GM21360 (cell line): ENCODE data around the gene ANKFN1.

Source experiments
- ATAC-seq: cut with Tn5 transposase; IDR thresholded peaks from one replicate; pipeline ENCODE4 v1.9.1; 2021; ENCODE audit warnings: mild to moderate bottlenecking, moderate library complexity; ENCODE audit not compliant: unreplicated experiment

Gene ANKFN1

DNA sequence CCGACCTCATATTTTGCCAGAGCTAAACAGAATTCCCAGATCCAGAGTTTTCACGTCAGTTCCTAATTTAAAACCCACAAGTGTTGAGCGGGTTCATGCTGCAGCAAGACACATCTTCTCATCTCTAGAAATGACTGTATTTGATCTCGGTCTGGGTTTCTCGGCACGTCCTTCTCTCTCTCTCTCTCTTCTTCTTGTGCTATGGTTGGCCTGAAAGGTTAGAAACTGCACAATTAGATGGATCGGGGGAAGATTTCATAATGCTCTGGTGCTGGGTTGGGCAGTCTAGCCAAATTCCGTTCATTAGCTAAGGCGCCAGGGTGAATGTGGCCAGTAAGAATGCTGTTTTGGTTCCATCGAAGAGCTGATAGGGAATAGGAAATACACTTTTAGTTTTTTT is 281.3 kb downstream of the ANKFN1 start:
- no peak for ATAC-seq

DNA sequence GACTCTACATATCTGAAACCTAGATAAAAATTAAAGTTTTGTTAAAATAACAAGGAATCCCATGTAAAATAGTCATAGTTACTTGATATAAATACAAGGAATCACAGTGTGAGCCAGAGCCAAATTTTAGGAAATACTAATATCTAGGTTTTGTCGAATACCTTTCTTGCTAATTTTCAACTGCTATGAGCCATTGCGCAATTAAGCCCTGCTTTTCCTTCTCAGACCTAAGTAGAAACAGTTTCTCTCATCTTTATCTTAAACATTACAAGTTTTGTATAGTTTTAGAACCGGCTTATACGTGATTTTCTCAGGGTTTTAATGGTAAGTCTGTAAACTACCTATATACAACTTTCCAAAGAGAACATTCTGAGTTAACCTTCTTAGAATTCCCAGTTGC is 282.9 kb downstream of the ANKFN1 start:
- no peak for ATAC-seq

DNA sequence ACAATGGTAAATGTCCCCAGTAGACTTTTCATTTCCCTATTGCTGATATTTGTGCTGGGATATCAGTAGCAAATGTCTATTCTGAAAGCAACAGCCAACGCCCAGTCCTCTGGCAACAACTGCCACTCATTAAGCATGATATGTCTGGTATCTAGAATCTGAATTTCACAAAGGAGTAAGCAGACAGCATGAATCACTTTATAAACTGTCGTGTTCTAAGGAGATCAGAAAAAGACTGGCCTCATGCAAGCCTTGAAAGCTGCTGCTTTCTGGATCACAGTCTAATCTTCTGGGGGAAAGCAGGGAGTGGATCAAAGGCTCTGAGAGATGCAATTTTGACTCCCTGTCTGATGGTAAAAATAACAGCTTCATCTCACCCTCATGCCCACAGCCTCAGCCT is 287.1 kb downstream of the ANKFN1 start:
- no peak for ATAC-seq

DNA sequence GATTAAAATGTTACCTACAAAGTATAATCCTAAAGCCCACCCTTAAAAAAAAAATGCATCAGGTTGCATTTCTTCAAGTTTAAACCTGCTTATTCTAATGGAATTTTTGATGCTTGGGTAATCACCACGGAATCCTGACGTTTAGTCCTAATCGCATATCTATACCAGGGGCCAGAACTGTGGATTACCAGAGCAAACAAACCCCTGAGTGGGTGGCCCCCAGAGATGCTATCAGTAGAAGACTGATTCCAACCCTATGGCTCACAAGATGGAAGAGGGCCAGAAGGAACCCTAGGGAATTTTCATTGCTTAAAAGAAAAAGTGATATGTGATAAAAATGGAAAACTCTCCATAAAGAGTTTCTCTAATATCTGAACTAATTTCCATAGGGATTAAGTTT is 288.0 kb downstream of the ANKFN1 start:
- ATAC-seq, result no peak

DNA sequence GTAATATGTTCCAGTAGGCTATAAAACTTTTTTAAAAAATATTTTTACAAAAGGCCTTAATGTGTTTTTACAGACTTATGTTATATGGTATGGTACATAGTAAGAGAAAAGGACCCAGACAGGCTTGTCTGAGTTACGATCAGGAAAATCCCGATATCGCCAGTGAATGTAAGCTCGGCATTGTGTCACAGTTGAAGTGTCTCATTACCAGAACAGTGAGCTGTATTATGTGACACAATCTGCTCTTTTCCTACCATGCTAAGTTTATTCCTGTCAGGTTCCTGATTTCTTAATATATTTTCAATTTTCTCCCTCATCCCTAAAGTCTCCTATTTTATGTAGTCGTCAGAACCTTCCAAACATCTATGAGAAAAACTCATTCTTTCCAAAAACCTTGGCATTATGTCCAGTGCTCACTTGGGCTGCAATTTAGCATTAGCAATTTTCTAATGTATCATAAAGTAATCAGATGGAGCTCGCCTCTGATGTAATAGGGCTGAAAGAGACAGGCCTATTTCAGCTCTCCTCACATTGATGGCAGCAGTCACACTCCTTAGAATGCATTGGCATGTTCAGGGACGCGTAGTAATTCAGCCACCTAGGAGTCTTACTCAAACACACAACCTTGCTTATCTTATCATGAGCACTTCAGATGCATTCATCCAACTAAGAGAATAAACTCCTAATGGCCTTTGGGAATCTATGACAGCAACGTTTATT is 292.6 kb downstream of the ANKFN1 start:
- ATAC-seq, result no peak

DNA sequence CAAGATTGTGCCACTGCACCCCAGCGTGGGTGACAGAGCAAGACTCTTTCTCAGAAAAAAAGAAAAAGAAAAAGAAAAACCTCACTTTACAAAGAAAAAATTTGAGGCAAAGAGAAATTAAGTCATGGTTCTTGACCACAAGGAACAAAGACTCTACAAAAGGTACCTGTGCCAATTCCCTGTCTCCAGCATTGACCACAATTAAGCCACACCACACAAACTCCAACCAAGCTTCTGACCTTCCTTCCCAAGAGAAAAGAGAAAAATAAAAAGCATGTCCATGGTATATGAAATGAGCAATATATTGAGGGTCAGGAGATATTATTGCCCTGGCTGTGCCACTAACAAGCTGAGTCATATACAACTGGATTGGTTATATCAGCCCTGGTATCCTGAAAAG is 293.9 kb downstream of the ANKFN1 start:
- no peak for ATAC-seq

DNA sequence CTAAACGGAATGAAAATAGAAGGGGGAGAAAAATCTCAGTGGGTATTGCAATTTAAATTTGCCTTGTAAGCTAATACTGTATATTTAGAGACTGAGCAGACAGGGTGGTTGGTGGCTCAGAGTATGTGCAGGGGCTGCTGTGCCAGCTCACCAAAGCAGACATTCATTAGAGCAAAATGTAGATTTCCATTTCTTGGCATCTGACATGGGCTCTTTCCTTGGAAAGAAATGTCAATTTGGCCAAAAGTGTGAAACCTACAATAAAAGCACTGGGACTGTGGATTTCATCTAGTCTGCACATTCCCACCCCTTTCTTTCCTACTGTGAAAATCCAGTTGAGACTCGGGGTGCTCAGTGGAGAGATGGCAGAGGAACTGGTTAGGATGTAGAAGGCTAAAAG is 295.1 kb downstream of the ANKFN1 start:
- ATAC-seq, result no peak

DNA sequence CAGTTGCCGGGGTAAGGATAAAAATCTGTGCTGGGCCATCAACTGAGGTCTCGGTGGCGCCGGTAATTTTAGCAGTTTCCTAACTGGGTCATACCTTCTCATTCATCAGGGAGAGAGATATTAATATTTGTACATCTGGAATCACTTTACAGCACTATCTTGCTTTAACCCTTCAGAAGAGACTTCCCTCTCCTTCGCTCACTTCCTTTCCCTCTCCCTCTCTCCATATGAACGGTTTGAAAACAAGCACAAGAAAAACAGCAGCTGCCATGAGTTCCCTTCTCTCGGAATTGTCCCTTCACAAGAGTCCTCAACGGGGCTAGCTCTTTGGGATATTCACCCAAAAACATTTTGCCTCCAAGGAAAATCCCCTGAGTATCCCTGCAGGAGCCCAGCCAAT is 295.9 kb downstream of the ANKFN1 start:
- ATAC-seq, result no peak

DNA sequence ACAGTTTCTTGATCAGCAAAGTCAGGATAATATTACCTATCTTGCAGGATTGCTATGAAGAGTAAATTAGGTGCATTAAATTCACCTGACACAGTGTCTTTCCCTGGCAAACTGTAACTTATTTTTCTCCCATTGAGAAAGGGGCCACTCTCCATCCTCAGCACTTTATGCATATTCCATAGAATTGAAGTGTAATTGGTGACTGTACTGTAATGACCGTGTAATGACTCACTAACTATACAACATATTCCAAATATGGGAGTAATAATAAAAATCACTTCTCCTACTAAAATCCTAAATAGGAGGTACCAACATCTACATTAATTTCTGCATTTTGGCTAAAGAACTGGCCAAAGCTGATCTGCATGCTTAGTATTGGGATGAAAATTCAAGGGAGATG is 298.4 kb downstream of the ANKFN1 start:
- ATAC-seq, result no peak

DNA sequence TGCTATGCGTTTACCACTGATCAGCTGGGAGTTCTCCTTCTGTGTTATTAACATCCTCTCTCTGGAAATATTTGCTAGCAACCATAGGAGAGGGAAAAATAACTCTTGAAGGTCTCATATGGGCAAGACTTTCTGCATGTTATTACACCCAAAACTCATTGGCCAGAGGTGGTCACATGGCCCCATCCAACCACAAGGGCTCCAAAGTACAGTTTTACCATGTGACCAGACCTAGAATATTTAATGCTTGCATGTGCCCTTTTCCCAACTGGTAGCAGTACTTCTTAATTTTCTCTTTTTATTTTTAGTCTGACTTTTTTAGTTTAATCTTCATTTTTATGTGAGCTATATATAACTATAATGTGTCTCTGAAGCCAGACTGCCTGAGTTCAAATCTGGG is 299.2 kb downstream of the ANKFN1 start:
- ATAC-seq, result no peak

DNA sequence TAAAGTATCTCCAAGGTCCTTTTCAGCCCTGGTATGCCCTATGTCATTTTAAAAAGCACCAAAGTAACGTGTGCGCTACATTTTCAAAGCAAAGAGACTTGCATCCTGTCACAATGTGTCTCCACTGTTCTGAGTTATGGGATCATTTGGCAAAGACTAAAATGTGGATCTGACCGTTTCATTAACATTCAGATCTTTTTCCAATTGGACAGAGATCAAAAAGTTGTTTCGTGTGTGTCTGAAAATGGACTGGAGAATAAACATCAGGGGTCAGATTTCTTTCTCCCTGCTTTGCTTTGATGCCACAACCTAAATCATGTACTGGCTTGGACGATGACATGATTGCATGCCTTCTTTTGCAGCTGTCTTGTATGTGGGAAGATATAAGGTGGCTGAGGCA is 304.2 kb downstream of the ANKFN1 start:
- ATAC-seq, result no peak

DNA sequence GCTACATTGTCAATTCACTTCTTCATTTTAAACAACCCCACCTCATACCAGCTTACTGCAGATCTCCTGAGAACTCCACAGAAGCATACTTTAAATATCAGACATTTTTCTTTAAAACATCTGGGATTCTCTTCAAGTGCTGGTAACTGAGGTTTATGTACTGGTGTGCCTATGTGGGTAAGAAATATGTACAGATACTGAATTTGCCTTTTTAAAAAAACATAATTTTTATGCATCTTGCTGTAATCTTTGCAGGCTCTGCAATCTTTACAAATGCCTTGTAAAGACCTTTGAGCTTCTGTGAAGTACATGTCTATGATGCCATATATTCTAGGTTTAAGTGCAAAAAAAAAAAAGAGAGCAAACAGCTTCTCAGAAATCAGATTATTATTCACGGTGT is 312.6 kb downstream of the ANKFN1 start:
- ATAC-seq, result no peak

DNA sequence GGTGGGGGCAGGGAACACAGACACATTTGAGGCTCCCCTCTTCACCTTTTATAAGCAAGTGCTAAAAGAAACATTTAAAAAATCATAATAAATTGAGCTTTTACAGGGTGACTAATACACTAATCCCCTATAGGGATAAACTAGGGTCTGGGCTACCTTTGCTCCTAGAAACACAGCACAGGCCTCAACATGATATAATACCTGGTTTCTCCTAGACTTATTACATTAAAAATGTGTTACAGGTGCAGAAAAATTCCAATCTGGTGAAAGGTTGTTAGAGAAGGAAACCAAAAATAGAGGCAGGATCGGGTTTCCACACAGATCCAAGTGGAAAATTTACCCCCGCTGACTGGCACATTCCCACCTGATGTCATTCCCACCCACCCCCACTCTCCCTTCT is 315.6 kb downstream of the ANKFN1 start:
- ATAC-seq, result no peak

DNA sequence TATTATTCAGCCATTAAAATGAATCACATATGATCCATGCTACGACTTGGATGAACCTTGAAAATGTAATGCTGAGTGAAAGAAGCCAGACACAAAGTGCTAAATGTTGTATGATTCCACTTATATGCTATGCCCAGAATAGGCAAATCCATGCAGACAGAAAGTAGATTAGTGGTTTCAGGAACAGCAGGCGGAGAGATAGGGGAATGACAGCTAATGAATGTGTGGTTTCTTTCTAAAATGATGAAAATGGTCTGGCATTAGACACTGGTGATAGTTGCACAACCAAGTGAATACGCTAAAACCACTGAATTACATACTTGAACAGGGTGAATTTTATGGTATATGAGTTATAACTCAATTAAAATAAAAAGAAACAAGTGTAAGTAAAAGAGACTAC is 318.4 kb downstream of the ANKFN1 start:
- no peak for ATAC-seq

DNA sequence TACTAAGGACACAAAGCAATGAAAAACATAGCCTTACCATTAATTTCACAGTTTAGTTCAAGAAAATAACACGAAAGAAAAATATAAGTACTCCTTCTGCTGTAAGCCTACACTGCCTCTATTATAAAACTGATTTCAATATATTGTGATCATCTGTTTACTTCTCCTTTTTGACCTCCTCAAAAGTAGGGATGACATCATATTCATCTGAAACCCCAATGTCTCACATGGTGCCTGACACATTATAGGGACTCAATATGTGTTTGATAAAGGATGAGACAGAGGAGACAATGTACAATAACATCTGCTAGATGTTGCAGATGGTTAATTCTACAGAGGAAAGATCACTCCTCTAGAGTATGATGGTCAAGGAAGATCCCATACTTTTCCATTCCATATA is 321.8 kb downstream of the ANKFN1 start:
- no peak for ATAC-seq

DNA sequence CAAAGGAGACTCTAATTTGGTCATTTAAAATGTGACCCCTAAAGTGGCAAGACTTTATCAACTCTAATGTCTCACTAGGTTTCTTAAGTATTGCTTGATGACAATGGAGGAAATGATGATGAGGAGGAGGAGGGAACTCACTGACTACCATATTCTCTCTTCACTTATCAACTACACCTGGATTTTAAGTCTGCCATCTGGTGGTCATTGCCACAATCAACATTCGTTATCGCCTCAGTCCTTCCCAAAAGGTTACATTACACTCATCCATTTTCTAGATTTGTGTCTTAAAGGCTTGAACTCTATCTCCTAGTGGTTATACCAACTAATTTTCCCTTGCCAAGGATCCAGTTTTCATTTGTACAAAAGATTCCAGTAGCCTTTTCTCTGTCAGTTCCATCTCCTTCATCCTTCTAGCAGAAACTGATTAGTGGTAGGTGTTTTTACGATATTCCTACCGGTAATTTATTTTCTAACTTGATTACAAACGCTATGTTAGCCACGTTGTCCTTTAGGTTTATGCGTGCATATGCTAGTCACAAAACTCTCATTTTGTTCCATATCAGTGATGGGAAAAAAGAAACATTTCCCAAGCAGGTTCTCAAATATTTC is 325.7 kb downstream of the ANKFN1 start:
- ATAC-seq, result no peak

DNA sequence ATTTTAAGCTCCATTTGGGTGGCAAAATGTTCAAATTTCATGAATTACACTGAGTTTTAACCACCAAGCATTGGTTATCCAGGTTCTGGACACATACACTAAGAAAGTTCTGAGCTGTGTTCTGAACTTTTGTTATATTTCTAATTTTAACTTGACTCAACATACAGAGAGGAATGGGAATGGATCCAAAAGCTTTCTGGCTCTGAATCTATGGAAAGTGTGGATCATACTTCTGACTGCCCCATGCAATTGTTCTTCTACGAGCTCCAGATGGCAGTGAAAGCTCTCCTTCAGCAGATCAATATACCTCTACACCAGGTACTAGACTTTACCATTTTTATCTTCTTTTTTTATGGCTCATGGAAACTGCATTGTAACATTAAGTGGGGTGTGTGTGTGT is 327.2 kb downstream of the ANKFN1 start:
- ATAC-seq, result no peak

DNA sequence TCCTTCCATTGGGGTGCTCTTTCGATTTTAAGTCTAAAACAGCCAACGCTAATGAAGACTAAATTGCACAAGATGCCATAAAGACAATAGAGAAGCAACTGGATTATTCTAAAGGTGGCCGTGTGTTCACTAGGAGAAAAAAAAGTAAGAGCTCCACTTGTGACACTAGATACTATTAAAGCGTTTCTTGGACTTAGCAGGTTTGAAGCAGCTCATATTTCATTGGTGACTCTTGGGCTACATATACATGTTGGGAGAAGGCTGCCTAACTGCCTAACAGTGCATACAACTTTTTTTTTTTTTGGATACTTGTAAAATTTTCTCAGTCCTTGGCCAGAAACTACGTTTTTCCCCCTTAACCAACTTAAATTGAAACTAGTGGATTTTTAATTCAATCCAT is 328.4 kb downstream of the ANKFN1 start:
- ATAC-seq, result no peak

DNA sequence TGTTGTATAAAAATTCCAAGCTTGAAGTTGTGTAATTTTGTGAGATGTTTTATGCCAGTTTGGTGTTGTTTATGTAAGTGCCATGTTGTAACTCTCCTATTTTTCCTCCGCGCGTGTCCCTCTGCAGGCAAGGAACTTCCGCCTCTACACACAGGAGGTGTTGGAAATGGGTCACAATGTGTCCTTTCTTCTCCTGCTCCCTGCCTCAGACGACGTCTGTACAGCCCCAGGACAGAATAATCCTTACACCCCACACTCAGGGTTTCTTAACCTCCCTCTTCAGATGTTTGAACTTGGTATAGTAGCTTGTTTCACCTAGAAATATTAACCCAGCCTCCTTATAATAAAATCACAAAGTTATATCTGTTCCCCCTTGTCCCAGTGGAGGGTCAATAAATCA is 329.0 kb downstream of the ANKFN1 start:
- no peak for ATAC-seq

DNA sequence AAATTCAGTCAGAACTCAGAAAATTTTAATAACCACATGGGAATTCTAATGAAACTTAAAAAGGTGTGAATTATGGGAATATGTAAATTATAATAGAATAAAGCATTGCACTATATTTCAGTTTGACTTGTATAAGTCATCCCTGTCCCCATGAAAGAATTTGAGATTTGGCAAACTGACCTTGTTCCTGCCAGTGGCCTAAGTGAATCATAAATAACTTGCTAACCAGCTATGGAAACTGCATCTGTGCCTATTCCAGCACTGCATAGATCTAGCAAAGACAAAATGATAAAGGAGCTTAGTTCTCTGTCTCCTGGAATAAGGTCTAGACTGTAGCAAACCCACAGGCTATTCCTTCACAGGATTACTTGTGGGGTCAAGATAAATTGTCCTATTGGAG is 333.5 kb downstream of the ANKFN1 start:
- no peak for ATAC-seq

DNA sequence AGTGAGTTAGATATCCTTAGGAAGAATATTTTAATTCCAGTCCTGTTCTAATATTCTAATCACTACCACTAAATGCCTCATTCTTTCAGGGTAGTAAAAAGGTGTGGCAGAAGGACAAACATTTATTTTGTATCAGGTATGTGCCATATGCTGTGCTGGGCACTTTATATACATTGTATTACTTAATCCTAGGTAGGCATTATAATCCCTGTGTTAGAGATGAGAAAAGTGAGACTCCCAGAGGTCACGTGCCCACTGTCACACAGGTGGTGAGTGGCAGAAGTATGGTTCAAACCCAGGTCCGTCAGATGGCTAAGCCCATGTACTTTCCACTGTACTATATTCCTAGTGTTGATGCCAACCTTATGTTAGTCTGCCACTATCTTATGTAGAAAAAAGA is 335.5 kb downstream of the ANKFN1 start:
- no peak for ATAC-seq

DNA sequence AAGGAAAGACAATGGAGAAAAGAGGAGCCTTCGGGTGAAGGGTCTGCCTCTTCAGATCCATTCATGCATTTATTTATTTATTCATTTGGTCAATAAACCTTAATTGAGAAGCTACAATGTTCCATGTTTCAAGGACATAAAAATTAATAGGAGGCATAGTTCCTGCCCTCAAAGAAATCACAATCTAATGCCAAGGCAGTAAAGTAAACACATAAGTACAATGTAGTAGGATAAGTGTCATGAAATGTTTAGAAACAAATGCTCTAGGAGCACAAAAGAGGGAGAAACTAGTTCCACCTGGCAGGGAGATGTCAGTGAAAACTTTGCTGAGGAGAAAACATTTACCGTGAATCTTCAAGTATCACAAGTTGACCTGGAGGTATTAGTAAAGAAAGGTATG is 336.7 kb downstream of the ANKFN1 start:
- ATAC-seq, result no peak

DNA sequence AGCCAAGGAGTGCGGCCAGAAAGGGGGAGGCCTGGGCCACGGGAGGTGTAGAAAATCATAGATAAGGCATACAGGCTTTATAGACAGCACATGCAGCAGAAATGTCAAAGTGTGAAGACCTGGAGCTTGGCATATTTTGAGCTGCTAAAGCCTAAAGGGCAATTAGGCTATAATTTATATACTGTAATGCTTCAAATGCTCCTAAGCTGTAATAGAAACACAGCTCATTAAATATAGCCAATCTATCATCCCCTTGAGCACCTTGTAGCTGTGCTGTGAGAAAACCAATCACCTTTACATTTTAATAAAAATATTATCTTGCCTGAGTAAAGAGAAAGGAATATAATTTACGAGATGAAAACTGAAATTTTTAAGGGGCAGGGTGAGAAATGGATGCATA is 342.3 kb downstream of the ANKFN1 start:
- no peak for ATAC-seq
